ENCODE data around the gene DYNC2H1. TPM values are rescaled to one million over a fixed set of nuclear protein-coding genes. Genes with fewer than 3 reads are reported as not detected.

DYNC2H1 gene
- total RNA-seq, 4 donors from 2014 or later = 36.9 to 41.2 (median 40.0) TPM

GRCh38 chr11:103433386-103434072, 324.3 kb downstream of the DYNC2H1 start:
- no peaks in the 10 kb centered on the region for H3K36me3 ChIP-seq
- TF ChIP-seq, protein P1, sequence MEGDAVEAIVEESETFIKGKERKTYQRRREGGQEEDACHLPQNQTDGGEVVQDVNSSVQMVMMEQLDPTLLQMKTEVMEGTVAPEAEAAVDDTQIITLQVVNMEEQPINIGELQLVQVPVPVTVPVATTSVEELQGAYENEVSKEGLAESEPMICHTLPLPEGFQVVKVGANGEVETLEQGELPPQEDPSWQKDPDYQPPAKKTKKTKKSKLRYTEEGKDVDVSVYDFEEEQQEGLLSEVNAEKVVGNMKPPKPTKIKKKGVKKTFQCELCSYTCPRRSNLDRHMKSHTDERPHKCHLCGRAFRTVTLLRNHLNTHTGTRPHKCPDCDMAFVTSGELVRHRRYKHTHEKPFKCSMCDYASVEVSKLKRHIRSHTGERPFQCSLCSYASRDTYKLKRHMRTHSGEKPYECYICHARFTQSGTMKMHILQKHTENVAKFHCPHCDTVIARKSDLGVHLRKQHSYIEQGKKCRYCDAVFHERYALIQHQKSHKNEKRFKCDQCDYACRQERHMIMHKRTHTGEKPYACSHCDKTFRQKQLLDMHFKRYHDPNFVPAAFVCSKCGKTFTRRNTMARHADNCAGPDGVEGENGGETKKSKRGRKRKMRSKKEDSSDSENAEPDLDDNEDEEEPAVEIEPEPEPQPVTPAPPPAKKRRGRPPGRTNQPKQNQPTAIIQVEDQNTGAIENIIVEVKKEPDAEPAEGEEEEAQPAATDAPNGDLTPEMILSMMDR (IDR thresholded peaks at IDR 0.05) = no peak
- no peak for TF ChIP-seq POLR2A (IDR thresholded peaks at IDR 0.05)

DNA sequence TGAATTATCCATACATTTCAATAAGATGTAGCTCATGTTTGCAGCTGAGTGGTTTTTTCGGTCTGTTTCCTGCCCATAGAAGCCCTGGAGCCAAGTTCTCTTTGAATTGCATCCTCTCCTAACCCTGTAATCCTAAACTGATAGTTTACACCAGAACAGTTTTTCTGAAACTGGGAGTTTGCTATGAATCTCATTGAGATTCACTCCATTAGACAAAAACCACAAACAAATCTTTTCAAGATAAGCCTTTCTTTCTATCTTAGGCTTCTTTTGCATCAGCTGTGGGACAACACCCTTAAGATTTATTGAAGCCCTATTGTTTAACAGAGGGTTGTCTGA, 324.8 kb downstream of the DYNC2H1 start:
- H3K4me1 ChIP-seq = no peaks in the 10 kb centered on the region
- TF ChIP-seq POLR2A (IDR thresholded peaks at IDR 0.05) = no peak
- TF ChIP-seq, protein P1 (IDR thresholded peaks at IDR 0.05) = no peak
- H3K9me3 ChIP-seq = no peaks in the 10 kb centered on the region
- H3K27ac ChIP-seq = no peak overlapping the region
- no peak for DNase-seq
- intact Hi-C loops (cut with DNase I) = no loop called here
- no peaks in the 10 kb centered on the region for H3K36me3 ChIP-seq
- H3K27me3 ChIP-seq = no peaks in the 10 kb centered on the region
- no peak overlapping the region for H3K4me3 ChIP-seq (replicated peaks in 1 of 3)
- 29 to 52% methylated on average over 1 of the region's 1 CpG for WGBS, 2 donors

More at GRCh38 chr11:103433386-103434072, 324.3 kb downstream of the DYNC2H1 start:
- Histone ChIP-seq H3K4me1 (no peaks in the 10 kb centered on the region), H3K27me3 (no peaks in the 10 kb centered on the region), H3K9me3 (no peaks in the 10 kb centered on the region), H3K27ac (no peak overlapping the region), H3K4me3 (replicated peaks in 1 of 3) (no peak overlapping the region)
- DNase-seq = no peak
- intact Hi-C loops (cut with DNase I) = no loop called here
- 77 to 84% methylated on average over 6 of the region's 6 CpGs for WGBS, 2 donors

DNA sequence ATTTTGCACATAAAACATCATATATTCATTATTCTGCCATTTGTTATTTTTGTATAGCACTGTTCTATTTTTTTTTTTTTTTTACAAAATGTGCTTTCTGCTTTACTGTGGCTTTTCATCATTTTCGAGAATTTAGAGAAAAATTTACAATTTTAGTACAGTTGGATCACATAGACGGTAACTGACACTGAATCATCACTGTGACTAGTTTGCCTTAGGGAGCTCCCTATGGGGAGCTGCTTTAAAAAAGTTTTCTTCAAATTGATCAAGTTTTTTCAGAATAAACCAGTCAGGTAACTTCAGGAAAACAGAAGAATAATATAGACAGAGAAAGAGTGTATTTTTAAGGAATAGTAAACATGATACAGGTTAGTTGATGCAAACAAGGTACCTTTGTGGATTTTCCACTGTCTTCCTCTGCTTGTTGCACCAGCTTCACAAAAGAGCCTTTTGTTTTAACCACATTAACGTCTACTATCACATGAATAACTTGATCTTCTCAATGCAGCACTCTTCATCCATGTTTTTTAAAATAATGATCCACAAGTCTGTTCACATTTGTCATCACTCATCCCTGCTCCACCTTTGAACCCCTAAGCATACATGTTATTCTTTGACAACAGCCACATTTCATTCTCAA, 327.0 kb downstream of the DYNC2H1 start:
- no peaks in the 10 kb centered on the region for H3K4me1 ChIP-seq
- 93 to 97% methylated on average over 3 of the region's 3 CpGs for WGBS, 2 donors
- H3K36me3 ChIP-seq = no peaks in the 10 kb centered on the region
- TF ChIP-seq, protein P1 (IDR thresholded peaks at IDR 0.05) = no peak
- no peak for TF ChIP-seq POLR2A (IDR thresholded peaks at IDR 0.05)
- no peak overlapping the region for H3K27ac ChIP-seq
- DNase-seq = no peak
- no peak overlapping the region for H3K4me3 ChIP-seq (replicated peaks in 1 of 3)
- no peaks in the 10 kb centered on the region for H3K27me3 ChIP-seq
- intact Hi-C loops (cut with DNase I) = no loop called here
- H3K9me3 ChIP-seq = no peaks in the 10 kb centered on the region

- TF ChIP-seq, protein P1 (IDR thresholded peaks at IDR 0.05) = no peak
- TF ChIP-seq POLR2A (IDR thresholded peaks at IDR 0.05) = no peak
- intact Hi-C loops (cut with DNase I) = no loop called here
- no peaks in the 10 kb centered on the region for H3K36me3 ChIP-seq
- WGBS, 2 donors = 81 to 88% methylated on average over 5 of the region's 5 CpGs
- H3K4me3 ChIP-seq (replicated peaks in 1 of 3) = no peak overlapping the region
- no peak overlapping the region for H3K27ac ChIP-seq
- no peak for DNase-seq
- no peaks in the 10 kb centered on the region for H3K9me3 ChIP-seq
- no peaks in the 10 kb centered on the region for H3K4me1 ChIP-seq
- no peaks in the 10 kb centered on the region for H3K27me3 ChIP-seq
These were observed 331.8 kb downstream of the DYNC2H1 start for GRCh38 chr11:103441021-103441420.

DNA sequence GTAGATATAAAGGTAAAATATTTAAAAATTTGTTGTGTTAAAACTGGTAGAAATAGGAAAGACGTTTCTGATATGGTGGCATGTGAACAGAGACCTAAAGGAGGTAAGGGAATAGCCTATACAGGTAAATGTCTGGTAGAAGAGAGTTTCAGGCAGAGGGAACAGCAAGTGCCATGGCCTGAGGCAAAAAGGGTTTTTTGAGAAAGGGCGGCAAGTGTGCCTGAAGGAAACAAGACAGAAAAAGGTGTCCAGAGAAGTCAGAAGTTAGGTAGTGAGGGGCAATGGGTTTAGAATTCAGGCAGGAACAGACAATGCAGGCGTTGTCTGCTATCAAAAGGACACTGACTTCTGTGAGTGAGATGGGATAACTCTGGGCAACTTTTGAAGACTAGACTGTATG, 339.7 kb downstream of the DYNC2H1 start:
- intact Hi-C loops (cut with DNase I) = no loop called here
- H3K27me3 ChIP-seq = no peaks in the 10 kb centered on the region
- no peak overlapping the region for H3K4me3 ChIP-seq (replicated peaks in 1 of 3)
- no peaks in the 10 kb centered on the region for H3K36me3 ChIP-seq
- DNase-seq = no peak
- H3K9me3 ChIP-seq = no peaks in the 10 kb centered on the region
- no peak for TF ChIP-seq POLR2A (IDR thresholded peaks at IDR 0.05)
- TF ChIP-seq, protein P1 (IDR thresholded peaks at IDR 0.05) = no peak
- no peaks in the 10 kb centered on the region for H3K4me1 ChIP-seq
- H3K27ac ChIP-seq = no peak overlapping the region
- WGBS, 2 donors = 79 to 93% methylated on average over 3 of the region's 3 CpGs
